A549 (cell line): ENCODE results near the gene OR4E2.

Source experiments
- MYC ChIP-seq: IDR thresholded peaks from 2 replicates; pipeline ENCODE4 v1.6.1; 2012; ENCODE audit warnings: mild to moderate bottlenecking, inconsistent platforms, low read length, improper control_type of control experiment, borderline replicate concordance
- RAD21 ChIP-seq, 2 experiments: fragments of >200 bp in 1 of 2; sonication (Bioruptor Twin) in 1 of 2; formaldehyde crosslinking in 1 of 2; IDR thresholded peaks in 1 of 2; conservative IDR thresholded peaks in 1 of 2; 2 replicates in 1 of 2; 3 replicates in 1 of 2; pipeline ENCODE4 v1.6.1; 2012 to 2018; ENCODE audit warnings: inconsistent platforms in 1 of 2
- TF ChIP-seq, protein P1 (sequence below): IDR thresholded peaks from 2 replicates; pipeline ENCODE4 v1.6.1; 2012

- TF ChIP-seq, protein P1, sequence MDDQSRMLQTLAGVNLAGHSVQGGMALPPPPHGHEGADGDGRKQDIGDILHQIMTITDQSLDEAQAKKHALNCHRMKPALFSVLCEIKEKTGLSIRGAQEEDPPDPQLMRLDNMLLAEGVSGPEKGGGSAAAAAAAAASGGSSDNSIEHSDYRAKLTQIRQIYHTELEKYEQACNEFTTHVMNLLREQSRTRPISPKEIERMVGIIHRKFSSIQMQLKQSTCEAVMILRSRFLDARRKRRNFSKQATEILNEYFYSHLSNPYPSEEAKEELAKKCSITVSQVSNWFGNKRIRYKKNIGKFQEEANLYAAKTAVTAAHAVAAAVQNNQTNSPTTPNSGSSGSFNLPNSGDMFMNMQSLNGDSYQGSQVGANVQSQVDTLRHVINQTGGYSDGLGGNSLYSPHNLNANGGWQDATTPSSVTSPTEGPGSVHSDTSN: no peak
- TF ChIP-seq MYC (no peak), RAD21 (conservative IDR thresholded peaks at IDR 0.05 in 1 of 2, IDR thresholded peaks at IDR 0.05 in 1 of 2) (no peak)
These were observed 22.6 kb upstream of the OR4E2 start for GRCh38 chr14:21631084-21631483.
